Measurements from ENCODE around the gene ITPR2. TPM values are rescaled to one million over a fixed set of nuclear protein-coding genes. Genes with fewer than 3 reads are reported as not detected.

Gene ITPR2
- total RNA-seq, 1 donor from 2014 or later = 77.9 TPM

DNA sequence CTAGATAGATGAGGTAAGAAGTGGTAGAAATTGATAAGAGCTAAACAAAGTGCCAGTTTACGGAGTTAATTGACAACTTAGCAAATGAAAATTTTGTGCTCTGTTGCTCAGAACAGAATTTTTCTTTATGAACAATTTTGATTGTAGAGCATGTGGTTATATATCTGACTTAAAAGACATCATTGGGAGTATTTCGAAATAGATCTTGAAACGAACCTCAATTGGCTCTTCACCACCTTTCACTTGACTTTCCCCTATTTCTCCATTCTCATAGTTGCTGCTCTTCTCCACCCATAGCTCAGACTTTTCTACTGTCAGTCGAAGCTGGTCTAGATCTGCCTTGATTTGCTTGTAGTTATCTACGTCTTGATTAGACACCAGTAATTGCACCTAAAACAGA lies 212.1 kb downstream of the ITPR2 start:
- Mint-ChIP-seq H3K27me3 (ENCODE audit: unreplicated experiment) (peaks cover 8% of the 10 kb centered on the region), H3K9me3 (ENCODE audit: unreplicated experiment) (peaks cover 10% of the 10 kb centered on the region), H3K27ac (ENCODE audit: unreplicated experiment) (peak overlapping the region; percentile 74), H3K36me3 (ENCODE audit: unreplicated experiment) (peaks cover 8% of the 10 kb centered on the region), H3K4me3 (ENCODE audit: unreplicated experiment) (no peak overlapping the region), H3K4me1 (ENCODE audit: low read depth, unreplicated experiment) (peaks cover 44% of the 10 kb centered on the region)
- DNase-seq = no peak
- no peak for TF ChIP-seq CTCF (IDR thresholded peaks at IDR 0.05; ENCODE audit: partially characterized antibody, unreplicated experiment)

- Mint-ChIP-seq H3K4me3 (ENCODE audit: unreplicated experiment) (no peak overlapping the region), H3K36me3 (ENCODE audit: unreplicated experiment) (peaks cover 8% of the 10 kb centered on the region), H3K4me1 (ENCODE audit: low read depth, unreplicated experiment) (peaks cover 34% of the 10 kb centered on the region), H3K27ac (ENCODE audit: unreplicated experiment) (no peak overlapping the region), H3K27me3 (ENCODE audit: unreplicated experiment) (peaks cover 1% of the 10 kb centered on the region), H3K9me3 (ENCODE audit: unreplicated experiment) (peaks cover 3% of the 10 kb centered on the region)
- TF ChIP-seq CTCF (IDR thresholded peaks at IDR 0.05; ENCODE audit: partially characterized antibody, unreplicated experiment) = no peak
- no peak for DNase-seq
These were observed 215.5 kb downstream of the ITPR2 start for GRCh38 chr12:26617513-26617912.

DNA sequence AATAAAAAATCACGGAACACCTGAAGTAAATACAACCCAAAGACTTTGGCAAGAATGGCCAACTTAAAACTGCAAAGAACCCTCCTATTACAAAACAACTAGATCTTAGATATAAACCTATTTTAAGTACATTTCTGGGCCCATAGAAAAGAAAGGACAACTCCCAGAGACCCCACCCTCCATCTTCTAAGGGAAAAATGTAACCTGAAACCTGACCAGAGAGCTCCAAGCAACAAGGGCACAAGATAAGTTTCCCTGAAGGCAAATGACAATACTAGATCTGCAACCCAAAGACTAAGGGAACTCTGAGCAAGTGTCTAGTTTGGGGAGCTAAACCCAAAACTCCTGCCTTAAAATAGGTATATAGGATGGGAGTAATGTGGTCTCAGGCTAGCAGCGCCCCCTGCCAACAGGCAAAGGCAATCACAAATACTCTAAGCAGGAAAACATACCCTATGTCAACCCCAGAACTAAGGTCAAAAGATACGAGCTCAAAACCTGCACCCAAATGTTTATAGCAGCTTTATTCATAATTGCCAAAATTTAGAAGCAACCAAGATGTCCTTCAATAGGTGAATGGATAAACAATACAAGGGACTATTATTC lies 218.9 kb downstream of the ITPR2 start:
- H3K4me1 Mint-ChIP-seq (ENCODE audit: low read depth, unreplicated experiment) = peaks cover 39% of the 10 kb centered on the region
- H3K27ac Mint-ChIP-seq (ENCODE audit: unreplicated experiment) = peak overlapping the region; percentile 53
- no peaks in the 10 kb centered on the region for H3K9me3 Mint-ChIP-seq (ENCODE audit: unreplicated experiment)
- peak; percentile 61 for DNase-seq
- H3K27me3 Mint-ChIP-seq (ENCODE audit: unreplicated experiment) = no peaks in the 10 kb centered on the region
- H3K4me3 Mint-ChIP-seq (ENCODE audit: unreplicated experiment) = no peak overlapping the region
- TF ChIP-seq CTCF (IDR thresholded peaks at IDR 0.05; ENCODE audit: partially characterized antibody, unreplicated experiment) = peak; percentile 70
- peaks cover 4% of the 10 kb centered on the region for H3K36me3 Mint-ChIP-seq (ENCODE audit: unreplicated experiment)

GRCh38 chr12:26612203-26612602 lies 220.8 kb downstream of the ITPR2 start:
- no peak overlapping the region for H3K27ac Mint-ChIP-seq (ENCODE audit: unreplicated experiment)
- no peak overlapping the region for H3K4me3 Mint-ChIP-seq (ENCODE audit: unreplicated experiment)
- TF ChIP-seq CTCF (IDR thresholded peaks at IDR 0.05; ENCODE audit: partially characterized antibody, unreplicated experiment) = no peak

DNA sequence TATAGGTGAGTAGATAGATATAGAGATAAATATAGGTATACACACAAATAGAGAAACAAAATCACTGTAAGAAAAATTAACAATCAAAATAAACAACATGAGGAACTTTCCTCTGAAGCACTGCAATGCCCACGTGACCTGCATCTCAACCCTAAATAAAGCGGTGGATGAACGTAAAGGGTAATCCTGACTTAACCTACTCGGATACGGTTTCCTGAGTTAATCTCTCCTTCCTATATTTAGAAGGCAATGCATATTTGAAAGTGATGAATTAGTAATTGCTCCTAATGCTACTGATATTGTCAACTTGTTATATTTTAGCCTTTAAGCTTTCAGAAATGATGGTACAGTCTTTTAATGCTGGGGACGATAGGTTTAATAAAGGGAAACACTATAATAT lies 221.4 kb downstream of the ITPR2 start:
- TF ChIP-seq CTCF (IDR thresholded peaks at IDR 0.05; ENCODE audit: partially characterized antibody, unreplicated experiment) = no peak
- Mint-ChIP-seq H3K4me3 (ENCODE audit: unreplicated experiment) (no peak overlapping the region), H3K36me3 (ENCODE audit: unreplicated experiment) (no peaks in the 10 kb centered on the region), H3K27me3 (ENCODE audit: unreplicated experiment) (no peaks in the 10 kb centered on the region), H3K9me3 (ENCODE audit: unreplicated experiment) (no peaks in the 10 kb centered on the region), H3K27ac (ENCODE audit: unreplicated experiment) (no peak overlapping the region), H3K4me1 (ENCODE audit: low read depth, unreplicated experiment) (peaks cover 35% of the 10 kb centered on the region)
- no peak for DNase-seq

More at GRCh38 chr12:26612203-26612602, 220.8 kb downstream of the ITPR2 start:
- Mint-ChIP-seq H3K27me3 (ENCODE audit: unreplicated experiment) (no peaks in the 10 kb centered on the region), H3K9me3 (ENCODE audit: unreplicated experiment) (no peaks in the 10 kb centered on the region), H3K4me1 (ENCODE audit: low read depth, unreplicated experiment) (peaks cover 37% of the 10 kb centered on the region), H3K36me3 (ENCODE audit: unreplicated experiment) (no peaks in the 10 kb centered on the region)
- no peak for DNase-seq

Measured in glutamatergic neuron (in vitro differentiated cells).